GM18861 (cell line): ENCODE results near the gene LIN9.

Experiments used
- ATAC-seq: cut with Tn5 transposase; IDR thresholded peaks from one replicate; pipeline ENCODE4 v1.9.1; 2021; ENCODE audit not compliant: unreplicated experiment

LIN9 gene

DNA sequence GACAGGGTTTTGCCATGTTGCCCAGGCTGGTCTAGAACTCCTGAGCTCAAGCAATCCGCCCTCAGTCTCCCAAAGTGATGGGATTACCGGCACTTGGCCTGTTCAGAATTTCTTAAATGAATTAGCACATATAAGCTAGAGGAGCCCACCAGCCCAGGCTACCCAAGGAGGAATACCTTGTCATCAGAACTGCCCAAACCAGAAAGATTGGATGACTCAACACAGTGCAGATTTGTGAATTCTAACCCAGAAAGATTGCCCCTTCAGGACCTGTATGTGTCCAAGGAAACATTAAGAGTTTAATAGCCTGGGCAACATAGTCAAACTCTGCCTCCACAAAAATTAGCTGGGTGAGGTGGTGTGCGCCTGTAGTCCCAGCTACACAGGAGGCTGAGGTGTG lies 14.0 kb upstream of the LIN9 start:
- ATAC-seq = no peak

DNA sequence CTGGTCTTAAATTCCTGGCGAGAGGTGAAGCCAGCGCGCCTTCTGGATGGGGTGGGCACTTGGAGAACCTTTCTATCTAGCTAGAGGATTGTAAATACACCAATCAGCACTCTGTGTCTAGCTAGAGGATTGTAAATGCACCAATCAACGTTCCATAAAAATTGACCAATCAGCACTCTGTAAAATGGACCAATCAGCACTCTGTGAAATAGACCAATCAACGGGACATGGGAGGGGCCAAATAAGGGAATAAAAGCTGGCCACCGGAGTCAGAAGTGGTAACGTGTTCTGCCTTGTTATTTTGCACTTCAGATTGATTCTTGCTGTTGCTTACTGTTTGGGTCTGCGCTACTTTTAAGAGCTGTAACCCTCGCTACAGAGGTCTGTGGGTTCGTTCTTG lies 12.0 kb upstream of the LIN9 start:
- ATAC-seq = no peak

DNA sequence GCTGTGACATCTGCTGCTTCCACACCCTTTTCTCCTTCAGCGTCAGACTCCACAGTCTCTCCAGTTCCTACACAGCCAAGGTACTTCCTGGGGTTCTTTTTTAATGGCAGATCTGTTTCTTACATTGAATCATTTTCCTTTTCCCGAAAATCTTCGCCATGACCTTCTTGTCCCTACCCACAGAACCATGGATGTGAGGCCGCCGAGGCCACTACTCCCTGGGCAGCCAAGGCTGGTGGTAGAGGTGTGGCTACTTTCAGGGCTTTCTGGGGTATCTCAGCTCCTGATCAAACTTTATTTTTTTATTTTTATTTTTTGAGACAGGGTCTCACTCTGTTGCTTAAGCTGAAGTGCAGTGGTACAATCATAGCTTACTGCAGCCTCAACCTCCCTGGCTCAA lies 9.5 kb upstream of the LIN9 start:
- no peak for ATAC-seq

DNA sequence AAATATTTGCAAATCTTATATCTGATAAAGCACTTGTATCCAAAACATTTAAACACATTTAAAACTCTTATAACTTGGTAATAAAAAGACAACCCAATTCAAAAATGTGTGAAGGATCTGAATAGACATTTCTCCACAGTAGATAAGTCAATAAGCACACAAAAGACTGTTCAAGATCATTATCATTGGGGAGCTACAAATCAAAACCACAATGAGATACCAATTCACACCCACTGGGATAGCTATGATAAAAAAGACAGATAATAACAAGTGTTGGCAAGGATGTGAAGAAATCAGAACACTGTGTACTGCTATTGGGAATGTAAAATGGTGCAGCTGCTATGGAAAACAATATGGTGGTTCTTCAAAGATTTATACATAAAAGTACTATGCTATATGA lies 5.1 kb upstream of the LIN9 start:
- ATAC-seq = no peak

DNA sequence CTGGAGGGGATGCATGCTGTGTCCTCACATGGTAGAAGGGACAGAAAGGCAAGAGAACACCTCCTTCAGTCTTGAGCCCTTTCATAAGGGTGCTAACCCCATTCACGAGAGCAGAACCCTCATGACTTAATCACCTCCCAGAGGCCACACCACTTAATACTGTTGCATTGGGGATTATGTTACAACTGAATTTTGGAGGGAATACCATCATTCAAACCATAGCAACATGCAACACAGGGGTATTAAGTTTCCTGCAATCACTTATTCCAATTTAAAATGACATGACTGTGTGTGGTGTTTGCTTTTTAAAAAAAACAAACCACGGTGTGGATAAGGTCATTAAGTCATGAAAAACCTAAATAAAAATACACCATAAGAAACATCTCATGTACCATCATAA lies 3.1 kb upstream of the LIN9 start:
- no peak for ATAC-seq

- no peak for ATAC-seq
These were observed 2.4 kb upstream of the LIN9 start for GRCh38 chr1:226311376-226311775.

DNA sequence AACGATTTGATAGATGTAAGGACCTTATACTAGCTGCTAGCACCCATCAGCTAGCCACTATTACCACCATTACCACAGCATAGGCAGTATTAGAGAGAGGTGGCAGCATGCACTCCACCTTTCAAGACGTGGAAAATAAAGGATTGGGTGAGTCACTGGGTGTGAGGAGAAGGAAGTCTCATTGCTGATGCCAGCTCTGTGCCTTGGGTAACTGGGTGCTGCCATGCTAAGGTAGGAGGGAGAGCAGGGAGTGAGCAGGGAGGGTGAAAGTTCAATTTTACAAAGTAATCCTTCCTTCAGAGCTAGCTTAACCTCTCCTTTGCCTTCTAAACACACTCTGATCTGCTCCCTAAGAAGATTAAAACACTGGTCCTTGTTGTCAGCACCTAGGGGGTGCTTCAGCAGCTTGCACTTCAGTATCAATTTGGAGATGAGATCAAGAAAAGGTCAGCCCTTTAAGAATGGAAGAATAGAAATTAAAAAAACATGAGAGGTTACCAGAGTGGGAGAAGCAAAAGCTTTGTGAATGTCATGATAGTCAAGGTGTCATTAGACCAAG lies 1.8 kb upstream of the LIN9 start:
- no peak for ATAC-seq

GRCh38 chr1:226310245-226310540 lies 1.2 kb upstream of the LIN9 start:
- no peak for ATAC-seq

- no peak for ATAC-seq
These were observed 657 bp upstream of the LIN9 start for GRCh38 chr1:226309398-226310244.

GRCh38 chr1:226308166-226308722 lies 720 bp downstream of the LIN9 start:
- ATAC-seq = peak; percentile 9

- no peak for ATAC-seq
These were observed 2.5 kb downstream of the LIN9 start for GRCh38 chr1:226306425-226306824.

GRCh38 chr1:226305184-226305583 lies 3.8 kb downstream of the LIN9 start:
- ATAC-seq = no peak

DNA sequence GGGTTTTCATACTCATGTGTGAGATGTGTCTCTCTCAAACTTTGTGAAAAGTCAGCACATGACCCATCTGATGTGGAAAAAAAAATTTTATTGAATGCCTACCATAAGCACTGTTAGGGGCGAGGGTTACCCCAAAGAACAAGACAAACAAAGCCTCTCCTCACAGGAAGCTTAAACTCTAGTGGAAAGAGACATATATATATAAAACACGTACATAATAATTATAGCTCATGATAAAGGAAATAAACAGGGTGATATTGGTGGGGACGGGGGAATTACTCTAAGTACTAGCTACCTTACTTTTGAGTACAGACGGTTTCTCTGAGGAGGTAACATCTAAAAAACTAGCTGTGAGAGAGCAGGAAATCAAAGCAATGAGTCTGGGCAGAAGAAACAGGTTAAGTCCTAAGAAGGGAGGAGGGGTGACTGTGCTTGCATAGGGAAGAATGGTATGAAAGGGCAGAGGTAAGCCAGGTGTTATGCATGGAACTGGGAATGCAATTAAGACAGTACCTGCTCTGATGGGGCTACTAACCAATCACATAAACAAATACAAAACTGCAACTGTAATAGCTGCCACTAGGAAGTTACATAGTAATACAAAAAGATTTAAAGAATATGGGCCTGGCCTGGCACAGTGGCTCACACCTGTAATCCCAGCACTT lies 4.5 kb downstream of the LIN9 start:
- no peak for ATAC-seq

DNA sequence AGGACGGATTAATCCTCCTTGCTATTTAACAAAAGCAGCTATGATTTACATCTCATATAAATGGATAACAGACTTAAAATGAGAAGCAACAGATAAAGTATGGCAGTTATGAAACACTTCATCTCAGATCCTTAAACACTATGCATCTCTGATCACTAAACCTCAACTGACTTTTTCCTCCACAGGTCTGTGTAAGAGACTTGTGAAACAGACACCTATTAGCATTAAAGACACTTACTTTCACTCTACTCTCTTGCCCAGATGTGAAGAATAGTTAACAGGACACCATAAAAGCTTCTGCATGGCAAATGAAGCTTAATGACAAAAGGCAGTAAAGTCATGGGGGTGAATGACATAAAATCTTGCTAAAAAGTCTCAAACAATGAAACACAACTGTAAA lies 6.2 kb downstream of the LIN9 start:
- no peak for ATAC-seq

GRCh38 chr1:226296911-226297310 lies 12.1 kb downstream of the LIN9 start:
- no peak for ATAC-seq

DNA sequence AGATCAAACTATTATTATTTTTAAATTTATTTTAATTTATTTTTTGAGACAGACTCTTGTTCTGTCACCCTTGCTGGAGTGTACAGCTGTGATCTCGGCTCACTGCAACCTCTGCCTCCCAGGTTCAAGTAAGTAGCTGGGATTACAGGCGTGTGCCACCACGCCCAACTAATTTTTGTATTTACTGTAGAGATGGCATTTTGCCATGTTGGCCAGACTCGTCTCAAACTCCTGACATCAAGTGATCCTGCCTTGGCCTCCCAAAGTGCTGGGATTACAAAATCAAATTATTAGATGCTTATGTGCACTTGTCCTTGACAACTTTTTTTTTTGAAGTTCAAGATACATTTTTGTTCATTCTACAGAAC lies 15.4 kb downstream of the LIN9 start:
- no peak for ATAC-seq

- ATAC-seq = no peak
These were observed 16.0 kb downstream of the LIN9 start for GRCh38 chr1:226292874-226293552.

DNA sequence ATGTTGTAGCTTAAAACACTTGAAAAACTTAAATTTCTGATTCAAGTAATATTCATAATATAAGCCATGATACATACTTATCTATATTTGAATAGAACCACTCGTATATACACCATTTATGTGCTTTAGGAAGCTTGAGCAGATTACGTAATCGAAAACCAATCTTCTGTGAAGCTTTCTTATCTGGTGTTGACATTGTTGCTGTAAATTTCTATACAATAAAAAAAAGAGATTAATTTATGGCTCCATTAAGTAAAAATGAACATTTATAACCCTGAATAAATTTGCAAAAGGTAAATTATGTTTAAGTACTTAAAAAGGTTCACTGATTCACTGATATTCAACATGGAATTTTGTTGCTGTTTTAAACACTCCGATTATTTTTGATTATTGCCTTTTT lies 21.4 kb downstream of the LIN9 start:
- no peak for ATAC-seq

DNA sequence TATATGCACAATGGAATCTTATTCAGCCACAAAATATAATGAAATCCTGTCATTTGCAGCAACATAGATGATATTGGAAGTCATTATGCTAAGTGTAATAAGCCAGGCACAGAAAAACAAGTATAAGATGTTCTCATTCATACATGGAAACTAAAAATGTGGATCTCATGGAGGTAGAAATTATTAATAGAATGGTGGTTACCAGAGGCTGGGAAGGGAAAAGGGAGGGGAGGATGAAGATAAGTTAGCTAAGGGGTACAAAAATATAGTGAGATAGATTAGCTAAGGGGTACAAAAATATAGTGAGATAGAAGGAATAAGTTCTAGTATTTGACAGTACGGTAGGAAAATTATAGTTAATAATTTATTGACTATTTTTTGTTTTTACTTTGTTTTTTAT lies 27.9 kb downstream of the LIN9 start:
- ATAC-seq = no peak

DNA sequence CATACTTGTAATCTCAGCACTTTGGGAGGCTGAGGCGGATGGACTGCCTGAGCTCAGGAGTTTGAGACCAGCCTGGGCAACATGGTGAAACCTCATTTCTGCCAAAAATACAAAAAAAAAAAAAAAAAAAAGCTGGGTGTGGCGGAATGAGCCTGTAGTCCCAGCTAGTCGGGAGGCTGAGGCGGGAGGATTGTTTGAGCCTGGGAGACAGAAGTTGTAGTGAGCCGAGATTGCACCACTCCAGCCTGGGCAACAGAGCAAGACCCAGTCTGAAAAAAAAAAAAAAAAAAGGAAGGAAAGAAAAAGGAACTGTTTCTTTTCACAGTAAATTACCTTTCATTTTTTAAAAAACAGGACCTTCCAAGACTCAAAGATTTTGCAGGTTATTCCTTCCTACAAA lies 29.5 kb downstream of the LIN9 start:
- ATAC-seq = no peak

DNA sequence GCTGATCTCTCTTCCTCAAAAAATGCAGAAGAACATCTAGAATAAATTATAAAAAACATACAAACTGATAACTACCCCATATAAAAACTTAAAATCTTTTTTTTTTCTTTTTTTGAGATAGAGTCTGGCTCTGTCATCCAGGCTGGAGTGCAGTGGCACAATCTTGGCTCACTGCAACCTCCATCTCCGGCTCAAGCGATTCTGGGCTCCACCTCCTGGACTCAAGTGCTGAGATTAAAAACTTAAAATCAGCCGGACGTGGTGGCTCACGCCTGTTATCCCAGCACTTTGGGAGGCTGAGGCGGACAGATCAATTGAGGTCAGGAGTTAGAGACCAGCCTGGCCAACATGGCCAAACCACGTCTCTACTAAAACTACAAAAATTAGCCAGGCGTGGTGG lies 31.1 kb downstream of the LIN9 start:
- ATAC-seq = no peak

DNA sequence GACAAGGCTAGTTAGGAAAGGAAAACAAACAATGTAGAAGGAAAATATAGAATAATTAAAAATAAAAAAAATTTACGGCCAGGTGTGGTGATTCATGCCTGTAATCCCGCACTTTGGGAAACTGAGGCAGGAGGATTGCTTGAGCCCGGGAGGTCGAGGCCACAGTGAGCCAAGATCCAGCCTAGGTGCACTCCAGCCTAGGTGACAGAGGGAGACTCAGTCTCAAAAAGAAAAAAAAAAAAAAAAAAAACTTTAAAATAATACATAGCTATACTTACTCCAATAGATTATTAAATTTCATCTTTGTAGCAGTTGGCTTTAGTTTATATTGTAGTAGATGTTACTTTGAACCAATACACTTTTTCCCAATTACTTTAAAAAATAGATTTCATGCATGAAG lies 32.0 kb downstream of the LIN9 start:
- ATAC-seq = no peak
